ENCODE measurements around the gene ODAD4.

ODAD4 gene

DNA sequence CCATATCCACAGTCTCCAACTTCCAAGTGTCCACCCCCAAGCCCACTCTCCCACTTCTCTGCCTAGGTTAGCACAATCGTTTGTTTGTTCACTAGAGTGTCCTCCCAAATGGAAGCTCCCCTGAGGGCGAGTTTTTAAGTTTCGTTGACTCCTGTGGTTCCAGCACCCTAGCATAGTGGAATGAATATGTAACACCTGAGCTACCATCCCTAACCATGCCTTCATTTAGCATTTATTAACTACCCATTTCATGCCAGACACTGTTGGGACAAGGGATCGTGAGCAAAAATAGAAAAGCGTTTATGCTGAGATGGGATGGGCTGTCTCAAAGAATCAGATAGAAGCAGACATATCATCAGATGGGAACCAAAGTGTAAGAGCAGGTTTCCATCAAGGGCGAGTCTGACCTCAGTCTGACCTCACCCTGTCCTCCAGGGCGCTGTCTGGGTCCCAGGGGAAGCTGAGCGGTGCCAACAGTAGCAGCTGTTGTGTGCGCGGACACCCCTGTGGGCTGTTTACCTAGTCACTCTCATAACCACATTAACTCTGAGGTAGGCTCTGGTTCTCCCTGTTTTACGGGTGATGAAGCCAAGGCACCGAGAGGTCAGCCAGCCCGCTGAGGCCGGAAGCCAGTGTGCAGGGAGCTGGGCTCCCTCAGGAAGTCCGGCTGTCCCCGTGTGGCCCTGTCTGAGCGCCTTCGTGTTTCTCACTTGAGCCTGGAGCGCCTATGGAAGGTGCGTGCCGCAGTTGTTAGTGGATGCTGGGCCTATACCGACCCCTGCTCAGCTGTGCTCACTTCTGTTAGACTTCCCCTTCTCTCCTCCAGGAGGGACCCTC lies 42.4 kb downstream of the ODAD4 start:
- no peak for DNase-seq (ENCODE audit: low read depth)

GRCh38 chr17:41973408-41973811 lies 43.0 kb downstream of the ODAD4 start:
- DNase-seq (ENCODE audit: low read depth): no peak

- no peak for DNase-seq (ENCODE audit: low read depth)
Observed at GRCh38 chr17:41974031-41974430, 43.6 kb downstream of the ODAD4 start.

- no peak for DNase-seq (ENCODE audit: low read depth)
Observed at GRCh38 chr17:41974658-41975057, 44.2 kb downstream of the ODAD4 start.

DNA sequence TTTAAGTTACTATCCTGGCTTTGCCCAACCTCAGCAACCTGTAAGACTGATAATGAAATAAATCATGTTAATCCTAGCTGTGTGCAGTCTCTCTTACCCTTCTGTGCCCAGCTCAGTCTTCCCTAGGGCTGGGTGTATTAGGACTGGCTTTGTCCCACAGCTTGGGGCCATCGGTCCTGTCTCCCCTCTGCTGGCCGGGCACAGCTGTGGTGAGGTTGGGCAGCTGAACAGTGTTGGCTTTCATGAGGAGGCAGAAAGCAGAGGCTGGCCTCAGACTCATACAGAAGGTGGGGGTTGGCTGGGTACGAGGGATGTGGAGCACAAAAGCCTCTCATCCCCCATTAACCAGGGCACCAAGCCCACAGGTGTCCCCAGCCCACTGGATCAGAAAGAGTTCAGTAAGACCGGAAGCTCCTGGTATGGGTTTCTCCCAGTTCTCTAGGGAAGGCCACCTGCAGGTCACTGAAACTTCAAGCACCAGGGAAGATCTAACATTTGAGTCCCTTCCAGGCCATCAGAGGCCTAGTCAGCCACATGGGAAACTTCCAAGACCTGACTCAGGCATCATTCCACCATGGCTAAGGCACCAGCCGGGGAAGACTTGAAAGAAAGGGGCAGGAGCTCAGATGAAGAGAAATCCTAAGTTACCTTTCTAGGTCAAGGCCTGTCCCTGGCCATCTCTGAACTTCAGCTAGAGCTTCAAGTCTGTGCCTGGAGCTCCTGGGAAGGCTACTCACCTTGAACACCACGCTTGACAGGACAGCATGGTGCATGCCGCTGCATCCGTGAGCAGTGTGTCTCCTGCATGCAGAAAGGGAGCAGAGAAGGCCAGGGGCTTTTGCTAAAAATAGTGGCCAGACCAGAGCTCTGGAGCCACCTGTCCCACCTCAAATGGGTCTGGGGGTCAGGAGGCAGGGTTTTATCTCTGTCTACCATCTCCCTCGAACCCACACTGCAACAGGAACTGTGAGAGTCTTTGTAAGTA lies 45.0 kb downstream of the ODAD4 start:
- no peak for DNase-seq (ENCODE audit: low read depth)

GRCh38 chr17:41976142-41976768 lies 45.8 kb downstream of the ODAD4 start:
- DNase-seq (ENCODE audit: low read depth): no peak

- DNase-seq (ENCODE audit: low read depth): no peak
Observed at GRCh38 chr17:41977991-41978390, 47.6 kb downstream of the ODAD4 start.

DNA sequence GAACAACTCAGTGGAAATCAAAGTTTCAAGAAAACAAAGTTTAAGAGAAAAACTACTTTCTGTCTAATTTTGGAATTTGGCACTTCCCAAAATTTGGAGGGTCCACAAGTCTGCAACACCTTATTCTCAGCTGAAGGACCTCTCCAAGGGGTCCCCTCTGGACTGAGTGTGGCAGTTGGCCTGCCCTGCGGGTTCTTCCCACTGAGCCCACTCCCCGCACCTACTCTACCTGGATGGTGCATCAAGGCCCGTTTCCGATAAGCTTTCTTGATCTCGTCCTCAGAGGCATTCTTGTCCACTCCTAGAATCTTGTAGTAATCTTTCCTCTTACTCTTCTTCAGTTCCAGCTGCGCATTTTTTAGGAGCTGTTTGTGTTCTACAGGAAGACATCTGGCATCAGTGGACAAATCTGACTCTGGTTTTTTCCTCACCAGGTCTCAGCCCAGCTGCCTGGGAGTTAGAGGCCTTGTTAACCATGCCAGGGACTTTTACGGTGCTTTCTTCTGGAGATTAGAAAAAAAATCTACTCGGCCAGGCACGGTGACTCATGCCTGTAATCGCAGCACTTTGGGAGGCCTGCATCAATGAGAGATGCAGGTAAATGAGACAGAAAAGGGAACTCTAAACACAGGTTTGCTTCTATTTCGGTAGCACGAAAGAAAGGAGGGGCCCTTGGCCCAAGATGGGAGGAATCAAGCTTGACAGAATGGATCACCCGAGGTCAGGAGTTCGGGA lies 51.8 kb downstream of the ODAD4 start:
- DNase-seq (ENCODE audit: low read depth): no peak

GRCh38 chr17:41984454-41984853 lies 54.0 kb downstream of the ODAD4 start:
- DNase-seq (ENCODE audit: low read depth): no peak

DNA sequence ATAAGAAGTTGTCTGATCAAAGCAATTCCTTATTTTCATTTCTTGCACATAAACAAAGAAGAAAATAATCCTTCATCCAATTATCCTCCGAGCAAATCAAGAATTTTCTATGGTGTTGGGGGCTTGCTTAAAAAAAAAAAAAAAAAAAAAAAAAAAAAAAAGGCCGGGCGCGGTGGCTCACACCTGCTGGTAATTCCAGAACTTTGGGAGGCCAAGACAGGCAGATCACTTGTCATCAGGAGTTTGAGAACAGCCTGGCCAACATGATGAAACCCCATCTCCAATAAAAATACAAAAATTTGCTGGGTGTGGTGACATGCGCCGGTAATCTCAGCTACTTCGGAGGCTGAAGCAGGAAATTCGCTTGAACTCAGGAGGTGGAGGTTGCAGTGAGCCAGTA lies 55.5 kb downstream of the ODAD4 start:
- no peak for DNase-seq (ENCODE audit: low read depth)

DNA sequence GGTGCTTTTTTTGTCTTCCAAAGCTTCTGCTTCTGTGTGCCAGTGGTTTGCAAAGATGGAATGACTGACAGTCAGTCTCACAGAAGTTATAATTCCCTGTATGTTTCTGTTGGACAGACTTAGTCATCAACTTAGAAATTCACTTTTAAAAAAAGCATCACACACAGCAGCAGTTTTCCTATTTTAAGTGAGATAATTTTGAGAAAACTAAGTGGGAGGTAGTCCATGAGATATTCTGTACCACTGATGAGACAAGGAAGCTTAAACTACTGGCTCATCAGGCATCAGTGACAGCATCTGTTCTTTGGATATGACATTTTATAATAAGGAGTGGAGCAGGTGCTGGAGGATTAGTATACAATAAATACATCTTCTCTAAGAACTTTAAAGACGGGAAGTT lies 56.2 kb downstream of the ODAD4 start:
- no peak for DNase-seq (ENCODE audit: low read depth)

DNA sequence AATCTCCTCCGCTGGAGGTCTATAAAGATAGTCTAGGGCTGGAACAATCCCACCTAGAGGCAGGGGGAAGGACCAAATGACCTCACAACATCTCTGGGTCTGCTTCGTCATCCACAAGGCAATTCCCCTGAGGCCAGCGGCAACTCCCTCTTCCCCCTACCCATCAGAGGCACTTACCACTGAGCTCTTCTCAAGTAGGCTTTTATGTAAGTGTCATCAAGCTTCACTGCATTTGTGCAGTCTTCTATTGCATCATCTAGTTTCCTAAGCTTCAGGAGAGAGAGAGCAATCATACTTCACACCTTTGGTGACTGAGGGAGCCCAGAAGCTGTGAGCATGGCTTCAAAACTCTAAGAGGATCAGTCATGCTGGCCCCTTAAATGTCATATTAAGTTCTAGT lies 57.2 kb downstream of the ODAD4 start:
- no peak for DNase-seq (ENCODE audit: low read depth)

DNA sequence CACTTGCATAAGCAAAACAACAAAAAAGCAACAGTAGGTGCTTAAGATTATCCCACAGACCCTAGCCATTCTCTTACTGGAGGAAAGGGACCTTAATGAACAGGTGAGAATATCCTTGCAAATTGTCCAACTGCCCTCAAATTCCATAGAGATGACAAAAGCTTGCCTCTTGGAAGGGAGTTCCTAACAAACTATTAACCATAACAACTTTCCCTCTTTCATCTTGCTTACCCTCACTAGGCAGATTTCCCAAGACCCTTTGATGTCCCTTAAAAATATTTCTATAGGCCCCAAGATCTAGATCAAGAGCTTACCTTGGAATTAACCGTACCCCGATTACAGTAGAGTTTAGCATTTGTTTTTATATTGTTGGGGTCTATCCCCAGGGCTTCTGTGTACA lies 58.0 kb downstream of the ODAD4 start:
- no peak for DNase-seq (ENCODE audit: low read depth)

DNA sequence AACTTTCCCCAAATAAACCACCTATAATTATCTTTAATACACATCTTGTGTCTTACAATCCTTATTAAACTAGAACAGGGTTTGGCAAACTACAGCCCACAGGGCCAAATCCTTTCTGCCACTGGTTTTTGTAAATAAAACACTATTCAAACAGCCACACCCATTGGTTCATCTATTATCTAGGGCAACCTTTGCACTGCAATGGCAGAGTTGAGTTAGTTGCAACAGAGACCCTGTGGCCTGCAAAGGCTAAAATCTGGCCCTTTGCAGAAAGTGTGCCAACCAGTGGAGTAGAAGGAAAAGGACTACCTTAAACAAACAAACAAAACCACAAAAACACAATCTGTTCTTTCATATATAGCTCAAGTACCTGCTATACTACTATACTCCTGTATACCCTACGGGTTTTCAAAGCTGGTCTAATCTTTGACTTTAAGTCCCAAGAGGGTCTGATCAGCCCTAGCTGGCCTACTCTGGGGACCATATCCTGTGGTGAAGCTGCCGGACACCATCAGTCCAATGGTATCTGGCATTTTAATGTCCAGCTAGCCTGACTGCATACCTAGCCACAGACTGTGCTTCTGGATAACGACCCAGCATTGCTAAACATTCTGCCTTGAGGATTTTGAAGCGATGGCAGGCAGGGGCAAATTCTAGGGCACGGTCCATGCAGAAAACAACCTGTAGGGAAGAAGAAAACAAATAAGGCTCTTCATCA lies 59.4 kb downstream of the ODAD4 start:
- no peak for DNase-seq (ENCODE audit: low read depth)

DNA sequence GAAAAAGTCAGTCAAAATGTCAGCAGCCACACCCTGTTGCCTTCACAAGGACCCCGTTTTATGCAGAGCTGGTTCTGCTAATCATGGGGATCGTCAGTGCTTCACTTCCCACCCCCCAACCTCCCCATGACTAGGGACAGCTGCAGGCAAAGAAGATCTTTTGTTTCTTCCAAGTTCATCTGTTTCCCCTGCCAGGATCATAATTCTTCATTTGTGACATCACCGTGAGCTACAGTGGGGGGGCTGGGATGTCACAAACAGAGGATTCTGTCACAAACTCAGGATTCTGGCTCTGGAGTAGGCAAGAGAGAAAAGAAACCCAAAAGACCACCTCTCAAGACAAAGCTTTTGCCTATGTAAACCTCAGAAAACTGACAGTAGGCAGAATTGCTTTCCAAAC lies 62.2 kb downstream of the ODAD4 start:
- no peak for DNase-seq (ENCODE audit: low read depth)

GRCh38 chr17:41996855-41997164 lies 66.4 kb downstream of the ODAD4 start:
- DNase-seq (ENCODE audit: low read depth): no peak

GRCh38 chr17:41998497-41998896 lies 68.1 kb downstream of the ODAD4 start:
- DNase-seq (ENCODE audit: low read depth): no peak

GRCh38 chr17:42000413-42001133 lies 70.2 kb downstream of the ODAD4 start:
- no peak for DNase-seq (ENCODE audit: low read depth)

DNA sequence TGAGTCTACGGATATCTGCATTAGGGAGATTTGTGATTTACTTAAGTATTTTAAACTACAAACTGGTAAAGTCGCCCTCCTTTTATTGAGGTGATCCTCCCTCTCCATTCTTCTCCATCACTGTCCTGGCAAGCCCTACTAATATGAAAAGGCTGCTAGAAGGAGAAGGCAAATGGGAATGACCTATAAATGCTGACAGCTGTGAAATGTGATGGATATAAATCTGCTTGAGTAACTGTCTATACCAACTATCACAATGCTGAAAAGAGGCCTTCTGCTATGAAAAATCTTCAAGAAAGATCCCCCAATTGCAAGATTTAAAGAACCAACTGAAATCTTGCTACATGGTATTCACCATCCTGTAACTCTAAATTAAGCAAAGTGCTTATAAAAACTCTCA lies 71.3 kb downstream of the ODAD4 start:
- no peak for DNase-seq (ENCODE audit: low read depth)

DNA sequence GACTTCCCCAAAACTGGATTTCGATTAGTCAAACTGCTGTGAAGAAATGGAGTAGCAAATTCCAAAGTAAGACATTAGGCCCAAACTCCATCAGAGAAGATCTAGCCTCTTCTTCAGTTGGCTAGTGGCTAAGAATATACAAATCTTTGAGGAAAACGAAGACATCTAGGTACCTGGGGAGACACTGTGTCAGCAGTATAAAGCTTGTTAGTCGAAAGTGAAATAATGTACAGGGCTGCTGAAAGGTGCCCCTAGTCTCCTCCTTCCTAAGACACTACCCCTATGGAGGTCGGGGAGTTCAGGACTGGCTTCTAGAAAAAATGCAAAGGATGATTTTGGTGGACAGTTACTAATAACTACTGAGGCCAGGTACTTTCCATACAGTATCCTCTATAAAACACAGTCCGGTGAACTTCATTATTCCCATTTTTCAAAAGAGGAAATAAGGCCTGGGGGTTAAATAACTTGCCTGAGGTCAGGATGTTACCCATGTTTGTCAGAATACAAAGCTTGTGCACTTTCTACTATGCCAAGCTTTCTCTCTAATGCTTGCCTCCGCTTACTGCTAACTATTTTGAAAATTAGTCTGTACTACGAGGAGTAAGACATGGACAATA lies 71.9 kb downstream of the ODAD4 start:
- DNase-seq (ENCODE audit: low read depth): no peak

Data from stimulated activated CD8-positive, alpha-beta memory T cell treated with anti-CD3 and anti-CD28 coated beads, Interleukin-4, amount 100 ng/mL, for 24 hours (primary cell).